ENCODE results near the gene IL18BP. TPM values are rescaled to one million over a fixed set of nuclear protein-coding genes. Genes with fewer than 3 reads are reported as not detected.

IL18BP gene
- total RNA-seq, 1 experiment from 2014 or later: 18.2 TPM

DNA sequence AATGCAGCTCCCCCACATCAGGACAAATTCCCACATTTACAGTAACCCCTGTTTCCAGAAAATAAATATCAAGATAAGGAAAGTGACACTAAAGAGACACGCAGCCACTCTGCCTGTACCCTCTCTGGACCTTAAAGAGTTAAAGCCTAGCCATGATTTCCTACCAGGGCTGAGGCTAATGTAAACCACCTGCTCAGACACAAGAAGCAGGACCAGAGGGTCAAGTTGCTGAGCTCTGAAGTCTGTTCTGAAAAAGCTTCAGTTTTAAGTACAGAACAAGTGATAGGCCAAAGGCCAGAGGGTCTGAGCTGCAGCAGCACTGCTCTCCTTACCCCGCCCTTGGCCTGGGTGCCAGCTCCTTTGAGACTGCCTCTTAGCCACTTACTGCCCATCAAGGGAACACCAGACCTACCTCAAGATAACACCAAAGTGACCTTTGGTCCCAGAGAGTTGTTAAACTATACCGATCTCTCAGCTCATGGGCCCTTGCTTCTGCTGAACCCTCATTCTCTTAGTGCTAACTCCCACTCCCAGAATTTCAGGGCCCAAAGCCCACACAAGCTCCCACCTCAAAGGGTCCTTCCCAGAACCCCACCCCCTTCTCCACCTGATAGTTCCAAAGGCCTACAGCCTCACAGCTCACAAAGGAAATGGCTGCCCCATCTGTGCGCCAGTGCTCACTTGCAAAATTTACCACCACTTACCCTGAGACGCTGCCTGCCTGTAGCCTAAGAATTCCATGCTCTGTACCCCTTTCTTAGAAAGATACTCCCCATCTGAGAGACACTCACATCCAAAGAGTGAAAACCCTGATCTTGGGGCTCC lies 40.5 kb downstream of the IL18BP start:
- ChIA-PET CTCF (interaction anchor here (0.7 to 2.6 kb wide), 2 partner anchors 14 to 1440 kb away, joined by 3 to 8 read pairs; no protein-coding TSS in a partner anchor), POLR2A (interaction anchor here (0.5 to 1.5 kb wide), 5 partner anchors 9 to 383 kb away, joined by 3 to 12 read pairs (median 6); no protein-coding TSS in a partner anchor)
- H3K4me3 ChIP-seq (ENCODE audit: low read depth in 2 of 2, low read length in 2 of 2): peak overlapping the region; percentile 59 to 72
- peak overlapping the region; percentile 90; the same call in 1 of the 2 replicates for H3K27ac ChIP-seq (ENCODE audit: low read length)
- no peaks in the 10 kb centered on the region for H3K27me3 ChIP-seq (ENCODE audit: control insufficient read depth, insufficient read depth, low read length)
- no peaks in the 10 kb centered on the region for H3K9me3 ChIP-seq (ENCODE audit: control insufficient read depth, insufficient read depth, low read depth, low read length)
- no TSS peak for BruUV-seq (replicated peaks)
- DNase-seq (ENCODE audit: low read depth, low spot score) (no peak), ATAC-seq (no peak)
- in situ Hi-C loops (cut with HindIII; ENCODE audit: low pct_unique_long_range_greater_than_20kb, low sequenced_read_pairs) (no loop called here), intact Hi-C loops (cut with micrococcal nuclease; ENCODE audit: unreplicated experiment) (no loop called here)
- H3K4me1 ChIP-seq (ENCODE audit: control insufficient read depth, insufficient read depth, low read length): peaks cover 37% of the 10 kb centered on the region
- no peaks in the 10 kb centered on the region for H3K36me3 ChIP-seq (ENCODE audit: control insufficient read depth, insufficient read depth, low read length)
- TF ChIP-seq POLR2AphosphoS5 (IDR thresholded peaks at IDR 0.05; ENCODE audit: low read depth, low read length) (no peak), SIN3A (IDR thresholded peaks at IDR 0.05; ENCODE audit: borderline replicate concordance, insufficient read depth, low read depth, low read length) (no peak), TCF7L2 (IDR thresholded peaks at IDR 0.05; ENCODE audit: low read depth, low read length) (no peak)
- TF ChIP-seq, protein P1, sequence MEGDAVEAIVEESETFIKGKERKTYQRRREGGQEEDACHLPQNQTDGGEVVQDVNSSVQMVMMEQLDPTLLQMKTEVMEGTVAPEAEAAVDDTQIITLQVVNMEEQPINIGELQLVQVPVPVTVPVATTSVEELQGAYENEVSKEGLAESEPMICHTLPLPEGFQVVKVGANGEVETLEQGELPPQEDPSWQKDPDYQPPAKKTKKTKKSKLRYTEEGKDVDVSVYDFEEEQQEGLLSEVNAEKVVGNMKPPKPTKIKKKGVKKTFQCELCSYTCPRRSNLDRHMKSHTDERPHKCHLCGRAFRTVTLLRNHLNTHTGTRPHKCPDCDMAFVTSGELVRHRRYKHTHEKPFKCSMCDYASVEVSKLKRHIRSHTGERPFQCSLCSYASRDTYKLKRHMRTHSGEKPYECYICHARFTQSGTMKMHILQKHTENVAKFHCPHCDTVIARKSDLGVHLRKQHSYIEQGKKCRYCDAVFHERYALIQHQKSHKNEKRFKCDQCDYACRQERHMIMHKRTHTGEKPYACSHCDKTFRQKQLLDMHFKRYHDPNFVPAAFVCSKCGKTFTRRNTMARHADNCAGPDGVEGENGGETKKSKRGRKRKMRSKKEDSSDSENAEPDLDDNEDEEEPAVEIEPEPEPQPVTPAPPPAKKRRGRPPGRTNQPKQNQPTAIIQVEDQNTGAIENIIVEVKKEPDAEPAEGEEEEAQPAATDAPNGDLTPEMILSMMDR (IDR thresholded peaks at IDR 0.05): no peak
- TF ChIP-seq, protein P2, sequence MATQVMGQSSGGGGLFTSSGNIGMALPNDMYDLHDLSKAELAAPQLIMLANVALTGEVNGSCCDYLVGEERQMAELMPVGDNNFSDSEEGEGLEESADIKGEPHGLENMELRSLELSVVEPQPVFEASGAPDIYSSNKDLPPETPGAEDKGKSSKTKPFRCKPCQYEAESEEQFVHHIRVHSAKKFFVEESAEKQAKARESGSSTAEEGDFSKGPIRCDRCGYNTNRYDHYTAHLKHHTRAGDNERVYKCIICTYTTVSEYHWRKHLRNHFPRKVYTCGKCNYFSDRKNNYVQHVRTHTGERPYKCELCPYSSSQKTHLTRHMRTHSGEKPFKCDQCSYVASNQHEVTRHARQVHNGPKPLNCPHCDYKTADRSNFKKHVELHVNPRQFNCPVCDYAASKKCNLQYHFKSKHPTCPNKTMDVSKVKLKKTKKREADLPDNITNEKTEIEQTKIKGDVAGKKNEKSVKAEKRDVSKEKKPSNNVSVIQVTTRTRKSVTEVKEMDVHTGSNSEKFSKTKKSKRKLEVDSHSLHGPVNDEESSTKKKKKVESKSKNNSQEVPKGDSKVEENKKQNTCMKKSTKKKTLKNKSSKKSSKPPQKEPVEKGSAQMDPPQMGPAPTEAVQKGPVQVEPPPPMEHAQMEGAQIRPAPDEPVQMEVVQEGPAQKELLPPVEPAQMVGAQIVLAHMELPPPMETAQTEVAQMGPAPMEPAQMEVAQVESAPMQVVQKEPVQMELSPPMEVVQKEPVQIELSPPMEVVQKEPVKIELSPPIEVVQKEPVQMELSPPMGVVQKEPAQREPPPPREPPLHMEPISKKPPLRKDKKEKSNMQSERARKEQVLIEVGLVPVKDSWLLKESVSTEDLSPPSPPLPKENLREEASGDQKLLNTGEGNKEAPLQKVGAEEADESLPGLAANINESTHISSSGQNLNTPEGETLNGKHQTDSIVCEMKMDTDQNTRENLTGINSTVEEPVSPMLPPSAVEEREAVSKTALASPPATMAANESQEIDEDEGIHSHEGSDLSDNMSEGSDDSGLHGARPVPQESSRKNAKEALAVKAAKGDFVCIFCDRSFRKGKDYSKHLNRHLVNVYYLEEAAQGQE (IDR thresholded peaks at IDR 0.05; ENCODE audit: insufficient read depth in 1 of 2, low read depth in 2 of 2, low read length in 1 of 2): no peak

DNA sequence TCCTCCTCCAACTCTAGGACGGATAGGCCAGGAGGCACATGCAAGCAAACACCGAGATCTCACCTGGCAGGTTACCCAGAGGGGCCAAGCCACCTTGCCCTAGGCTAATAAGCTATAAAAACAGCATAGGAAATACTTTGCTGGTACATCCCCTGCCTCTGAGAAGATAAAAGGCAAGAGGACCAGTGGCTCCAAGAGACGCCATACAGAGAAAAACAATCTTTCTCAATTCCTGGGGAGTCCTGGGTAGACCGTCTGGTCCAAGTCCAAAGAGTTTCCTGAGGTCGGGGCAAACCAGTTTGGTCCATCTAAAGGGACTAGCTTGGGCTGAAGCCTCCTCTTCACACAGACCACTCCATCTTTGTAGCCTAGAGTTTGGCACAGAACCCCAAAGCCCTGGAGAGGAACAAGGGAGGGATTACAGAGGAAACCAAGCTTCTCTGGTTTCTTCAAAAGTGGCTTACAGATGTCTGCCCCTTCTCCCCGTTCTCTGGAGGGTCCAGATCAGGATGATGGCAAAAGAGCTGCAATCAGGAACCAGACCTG lies 41.2 kb downstream of the IL18BP start:
- Histone ChIP-seq H3K4me1 (ENCODE audit: control insufficient read depth, insufficient read depth, low read length) (peaks cover 37% of the 10 kb centered on the region), H3K36me3 (ENCODE audit: control insufficient read depth, insufficient read depth, low read length) (no peaks in the 10 kb centered on the region), H3K9me3 (ENCODE audit: control insufficient read depth, insufficient read depth, low read depth, low read length) (no peaks in the 10 kb centered on the region), H3K27ac (ENCODE audit: low read length) (peak overlapping the region; percentile 90), H3K27me3 (ENCODE audit: control insufficient read depth, insufficient read depth, low read length) (no peaks in the 10 kb centered on the region), H3K4me3 (ENCODE audit: low read depth in 2 of 2, low read length in 2 of 2) (peak overlapping the region; percentile 59 to 72)
- TF ChIP-seq TCF7L2 (IDR thresholded peaks at IDR 0.05; ENCODE audit: low read depth, low read length): no peak
- TF ChIP-seq, protein P2 (IDR thresholded peaks at IDR 0.05; ENCODE audit: insufficient read depth in 1 of 2, low read depth in 2 of 2, low read length in 1 of 2): no peak
- no peak for TF ChIP-seq POLR2AphosphoS5 (IDR thresholded peaks at IDR 0.05; ENCODE audit: low read depth, low read length)
- TF ChIP-seq SIN3A (IDR thresholded peaks at IDR 0.05; ENCODE audit: borderline replicate concordance, insufficient read depth, low read depth, low read length): no peak
- TF ChIP-seq, protein P1 (IDR thresholded peaks at IDR 0.05): no peak
- no peak for ATAC-seq
- in situ Hi-C loops (cut with HindIII; ENCODE audit: low pct_unique_long_range_greater_than_20kb, low sequenced_read_pairs) (no loop called here), intact Hi-C loops (cut with micrococcal nuclease; ENCODE audit: unreplicated experiment) (no loop called here)
- no TSS peak for BruUV-seq (replicated peaks)
- ChIA-PET CTCF (interaction anchor here (0.7 to 2.6 kb wide), 3 partner anchors 15 to 1439 kb away, joined by 3 to 8 read pairs (median 8); no protein-coding TSS in a partner anchor), POLR2A (interaction anchor here (0.5 to 1.5 kb wide), 5 partner anchors 9 to 382 kb away, joined by 3 to 12 read pairs (median 6); no protein-coding TSS in a partner anchor)
- no peak for DNase-seq (ENCODE audit: low read depth, low spot score)
